Heart left ventricle (tissue), 16 donors: ENCODE results near the gene SERPINE3. TPM values are rescaled to one million over a fixed set of nuclear protein-coding genes. Genes with fewer than 3 reads are reported as not detected.

Experiments used
- ATAC-seq, 4 donors: fragments of 200-7000 bp; cut with Tn5 transposase; one replicate each; pipeline ENCODE4 v1.9.1; 2020 to 2022; ENCODE audit warnings: moderate library complexity in 4 of 4, mild to moderate bottlenecking in 3 of 4, moderate number of reproducible peaks in 1 of 4
- DNase-seq, 5 donors: peaks; one replicate each; pipeline ENCODE4 v3.0.0-alpha.2; 2020
- H3K27ac ChIP-seq, 12 donors: fragments of 200-600 bp; sonication (generic) in 4 of 12; one replicate each; pipeline versions ENCODE4 v1.5.0 to v1.8.0; 2016 to 2022; ENCODE audit warnings: mild to moderate bottlenecking in 2 of 12
- H3K27me3 ChIP-seq, 9 donors: fragments of 200-600 bp; sonication (generic) in 2 of 9; one replicate each; pipeline versions ENCODE4 v1.5.1 to v1.8.0; 2016 to 2022; ENCODE audit warnings: mild to moderate bottlenecking in 3 of 9
- H3K36me3 ChIP-seq, 9 donors: fragments of 200-600 bp; sonication (generic) in 2 of 9; one replicate each; pipeline versions ENCODE4 v1.5.0 to v1.8.0; 2018 to 2022; ENCODE audit warnings: mild to moderate bottlenecking in 2 of 9
- H3K4me1 ChIP-seq, 12 donors: fragments of 200-600 bp; sonication (generic) in 4 of 12; one replicate each; pipeline versions ENCODE4 v1.5.0 to v1.8.0; 2016 to 2022; ENCODE audit warnings: mild to moderate bottlenecking in 3 of 12
- H3K4me3 ChIP-seq, 12 donors: fragments of 200-600 bp; sonication (generic) in 4 of 12; one replicate each; pipeline versions ENCODE4 v1.5.0 to v1.8.0; 2017 to 2022; ENCODE audit warnings: mild to moderate bottlenecking in 9 of 12, moderate library complexity in 4 of 12
- H3K9me3 ChIP-seq, 12 donors: fragments of 200-600 bp; sonication (generic) in 4 of 12; one replicate each; pipeline versions ENCODE4 v1.5.0 to v1.8.0; 2016 to 2022; ENCODE audit warnings: mild to moderate bottlenecking in 1 of 12
- POLR2A ChIP-seq, 2 donors: fragments of 450-650 bp; IDR thresholded peaks; one replicate each; pipeline ENCODE4 v1.6.1; 2017; ENCODE audit warnings: antibody characterized with exemption in 2 of 2, mild to moderate bottlenecking in 2 of 2, moderate library complexity in 2 of 2
- WGBS, 4 donors: extraction: QIAGEN DNeasy Blood & Tissue Kit in 2 of 4; methylation state at CpG; one replicate each; pipeline versions ENCODE4 v1.1.5 to v1.1.7; 2013 to 2018; 5-methylcytosine and 5-hydroxymethylcytosine counted together
- intact Hi-C, 10 donors: fragments of 100-400 bp; cut with DNase I; formaldehyde crosslinking; loops; one replicate each; pipeline versions ENCODE4 v1.11.1 to v1.14.2; 2022
- polyA plus RNA-seq, 2 donors: library from polyadenylated mRNA; stranded (reverse); fragments of 200-250 nt; gene quantifications; one replicate each; pipeline ENCODE4 v1.2.3, GENCODE V29; 2013
- total RNA-seq, 9 donors: library from RNA; depleted of rRNA in 2 of 9; stranded (reverse); fragments of >200 nt in 2 of 9; fragmentation: NEBNext Ultra II Directional in 3 of 9; extraction: Animal tissue kit (Norgen Biotek cat#: 25700) in 3 of 9; gene quantifications; one replicate each; pipeline versions ENCODE4 v1.1.0 to v1.2.4, GENCODE V29; 2016 to 2023
- TF ChIP-seq, protein P1 (sequence below), 12 donors: fragments of 200-600 bp; sonication (generic) in 4 of 12; IDR thresholded peaks; one replicate each; pipeline versions ENCODE4 v1.5.0 to v1.8.0; 2018 to 2022; ENCODE audit warnings: antibody characterized with exemption in 12 of 12, mild to moderate bottlenecking in 5 of 12
- donor health status: ischemic (EF 13 %, LVEDD 7.1; RV severe dilation, severe dysfunction).
- donor health status: healthy with polysubstance abuse.
- donor health status: DM: no; HTN: yes; CAD: no.
- donor health status: DM: no; HTN: no; CAD: no.
- donor health status: ischemic (EF 25% LVEDD 6.9; RV normal size, moderate dysfunction).
- donor health status: ischemic (EF 25% LVEDD 5.7; RV mildly dilated, moderate dysfunction).
- donor health status: healthy.
- donor health status: DM: yes; HTN: yes; CAD: no.
- donor health status: ischemic (EF 35%, LVEDD 5.7; RV mildly dilated, moderate dysfunction).
- donor health status: nonischemic (EF 11% LVEDD 7.7; RV severe dilation, severe dysfunction).
- donor health status: DM: yes; HTN: yes; CAD: no.
- donor health status: PGD.
- donor health status: ischemic (EF 29% LVEDD 5.4; RV normal size, mild dysfunction).
- donor health status: nonischemic (EF 23%, LVEDD 6.1; RV moderate dilation, normal function).

The SERPINE3 gene
- total and polyA plus RNA-seq, 11 donors: 0.14 TPM; not detected in 10

GRCh38 chr13:51317262-51317661, 22.2 kb upstream of the SERPINE3 start:
- ATAC-seq (no peak), DNase-seq (no peak)
- H3K4me1 ChIP-seq: peaks cover 0 to 6% (median 0%) of the 10 kb centered on the region in 12 donors
- H3K4me3 ChIP-seq: no peak overlapping the region
- H3K9me3 ChIP-seq: no peaks in the 10 kb centered on the region
- intact Hi-C loops: no loop called here
- no peaks in the 10 kb centered on the region for H3K27me3 ChIP-seq
- no peak for TF ChIP-seq POLR2A (IDR thresholded peaks at IDR 0.05)
- TF ChIP-seq, protein P1, sequence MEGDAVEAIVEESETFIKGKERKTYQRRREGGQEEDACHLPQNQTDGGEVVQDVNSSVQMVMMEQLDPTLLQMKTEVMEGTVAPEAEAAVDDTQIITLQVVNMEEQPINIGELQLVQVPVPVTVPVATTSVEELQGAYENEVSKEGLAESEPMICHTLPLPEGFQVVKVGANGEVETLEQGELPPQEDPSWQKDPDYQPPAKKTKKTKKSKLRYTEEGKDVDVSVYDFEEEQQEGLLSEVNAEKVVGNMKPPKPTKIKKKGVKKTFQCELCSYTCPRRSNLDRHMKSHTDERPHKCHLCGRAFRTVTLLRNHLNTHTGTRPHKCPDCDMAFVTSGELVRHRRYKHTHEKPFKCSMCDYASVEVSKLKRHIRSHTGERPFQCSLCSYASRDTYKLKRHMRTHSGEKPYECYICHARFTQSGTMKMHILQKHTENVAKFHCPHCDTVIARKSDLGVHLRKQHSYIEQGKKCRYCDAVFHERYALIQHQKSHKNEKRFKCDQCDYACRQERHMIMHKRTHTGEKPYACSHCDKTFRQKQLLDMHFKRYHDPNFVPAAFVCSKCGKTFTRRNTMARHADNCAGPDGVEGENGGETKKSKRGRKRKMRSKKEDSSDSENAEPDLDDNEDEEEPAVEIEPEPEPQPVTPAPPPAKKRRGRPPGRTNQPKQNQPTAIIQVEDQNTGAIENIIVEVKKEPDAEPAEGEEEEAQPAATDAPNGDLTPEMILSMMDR (IDR thresholded peaks at IDR 0.05): no peak
- H3K27ac ChIP-seq: no peak overlapping the region
- 83 to 100% (median 85%) methylated on average over 1 of the region's 1 CpG for WGBS, 4 donors
- no peaks in the 10 kb centered on the region for H3K36me3 ChIP-seq

DNA sequence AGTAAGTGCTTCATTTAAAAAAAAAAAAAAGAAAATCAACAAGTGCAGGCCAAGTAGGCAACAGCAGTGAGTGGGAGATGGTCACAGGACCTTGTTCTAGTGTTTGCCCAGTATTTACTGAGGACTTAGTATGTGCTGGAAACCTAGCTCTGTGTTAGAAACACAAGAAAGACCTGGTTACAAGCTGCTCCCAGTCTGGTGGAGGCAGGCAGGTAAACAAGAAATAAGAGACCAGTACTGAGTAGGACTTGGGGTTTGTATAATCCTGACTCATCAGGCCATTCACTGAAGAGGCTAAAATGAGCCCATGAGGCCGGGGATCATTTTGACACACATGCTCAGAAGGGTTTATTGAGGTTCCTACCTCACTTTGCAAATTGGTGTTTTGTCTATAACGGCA, 21.5 kb upstream of the SERPINE3 start:
- Histone ChIP-seq H3K36me3 (no peaks in the 10 kb centered on the region), H3K4me3 (no peak overlapping the region), H3K9me3 (no peaks in the 10 kb centered on the region), H3K4me1 (peaks cover 0 to 6% (median 0%) of the 10 kb centered on the region in 12 donors), H3K27me3 (no peaks in the 10 kb centered on the region), H3K27ac (no peak overlapping the region)
- DNase-seq (no peak), ATAC-seq (no peak)
- intact Hi-C loops: no loop called here
- 94 to 98% (median 97%) methylated on average over 2 of the region's 2 CpGs for WGBS, 4 donors
- TF ChIP-seq POLR2A (IDR thresholded peaks at IDR 0.05): no peak
- TF ChIP-seq, protein P1 (IDR thresholded peaks at IDR 0.05): no peak

GRCh38 chr13:51318876-51319275, 20.6 kb upstream of the SERPINE3 start:
- intact Hi-C loops: no loop called here
- TF ChIP-seq, protein P1 (IDR thresholded peaks at IDR 0.05): no peak
- no peak for TF ChIP-seq POLR2A (IDR thresholded peaks at IDR 0.05)
- Histone ChIP-seq H3K27ac (no peak overlapping the region), H3K4me3 (no peak overlapping the region), H3K36me3 (no peaks in the 10 kb centered on the region), H3K27me3 (no peaks in the 10 kb centered on the region), H3K9me3 (no peaks in the 10 kb centered on the region), H3K4me1 (peaks cover 0 to 6% (median 0%) of the 10 kb centered on the region in 12 donors)
- DNase-seq: no peak
- WGBS, 4 donors: 83 to 92% (median 89%) methylated on average over 3 of the region's 3 CpGs
- ATAC-seq: no peak

GRCh38 chr13:51321836-51322235, 17.7 kb upstream of the SERPINE3 start:
- ATAC-seq (no peak), DNase-seq (no peak)
- no peaks in the 10 kb centered on the region for H3K36me3 ChIP-seq
- H3K27ac ChIP-seq: no peak overlapping the region
- no peaks in the 10 kb centered on the region for H3K9me3 ChIP-seq
- intact Hi-C loops: no loop called here
- no peak overlapping the region for H3K4me3 ChIP-seq
- WGBS, 4 donors: 79 to 86% (median 82%) methylated on average over 2 of the region's 2 CpGs
- no peaks in the 10 kb centered on the region for H3K27me3 ChIP-seq
- TF ChIP-seq, protein P1 (IDR thresholded peaks at IDR 0.05): no peak
- no peak for TF ChIP-seq POLR2A (IDR thresholded peaks at IDR 0.05)
- no peaks in the 10 kb centered on the region for H3K4me1 ChIP-seq
